GM18519 (cell line): Measurements from ENCODE around the gene NAGPA.

Source experiments
- ATAC-seq: cut with Tn5 transposase; IDR thresholded peaks from one replicate; pipeline ENCODE4 v1.9.1; 2021; ENCODE audit warnings: mild to moderate bottlenecking, moderate library complexity; ENCODE audit not compliant: unreplicated experiment, low FRiP score

The NAGPA gene

DNA sequence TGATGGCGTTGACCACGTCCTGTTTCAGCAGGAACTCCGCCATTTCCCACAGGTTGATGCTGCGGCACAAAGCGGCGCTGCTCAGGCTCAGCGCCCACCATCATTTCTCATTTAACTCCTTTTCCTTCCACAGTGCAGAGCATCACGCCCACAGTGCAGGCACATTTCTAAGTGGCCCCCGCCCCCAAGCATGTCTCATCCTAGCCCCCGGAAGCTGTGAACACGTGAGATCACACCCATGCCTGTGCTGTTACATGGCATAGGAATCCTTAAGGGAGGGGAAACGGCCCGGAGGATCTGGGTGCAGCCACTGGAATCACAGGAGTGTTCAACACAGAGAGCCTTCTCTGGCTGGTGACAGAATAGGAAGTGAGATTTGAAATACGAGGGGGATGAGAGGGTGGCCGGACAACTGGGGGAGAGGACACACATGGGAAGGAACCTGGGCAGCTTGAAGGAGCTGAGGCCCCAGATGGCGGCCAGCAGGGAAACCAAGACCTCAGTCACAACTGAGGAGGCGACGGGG is 4.7 kb downstream of the NAGPA start:
- ATAC-seq, result no peak

GRCh38 chr16:5027575-5028235 is 6.0 kb downstream of the NAGPA start:
- ATAC-seq, result no peak

- no peak for ATAC-seq
Measured at GRCh38 chr16:5027086-5027485, 6.6 kb downstream of the NAGPA start.

DNA sequence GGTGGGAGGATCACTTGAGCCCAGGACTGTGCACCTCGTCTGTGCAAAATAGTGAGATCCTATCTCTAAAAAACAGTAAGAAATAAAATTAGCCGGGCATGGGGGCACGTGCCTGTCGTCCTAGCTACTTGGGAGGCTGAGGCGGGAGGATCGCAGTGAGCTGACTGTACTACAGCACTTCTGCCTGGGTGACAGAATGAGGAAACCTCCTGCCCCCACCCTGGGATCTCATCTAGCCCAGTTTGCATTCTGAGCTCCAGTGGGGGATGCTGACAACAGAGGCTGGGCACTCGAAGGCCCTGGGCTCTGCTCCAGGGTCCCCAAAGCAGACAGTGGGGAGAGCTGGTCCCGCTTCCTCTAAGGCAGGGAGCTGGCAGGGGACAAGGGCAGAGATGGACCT is 7.1 kb downstream of the NAGPA start:
- no peak for ATAC-seq

DNA sequence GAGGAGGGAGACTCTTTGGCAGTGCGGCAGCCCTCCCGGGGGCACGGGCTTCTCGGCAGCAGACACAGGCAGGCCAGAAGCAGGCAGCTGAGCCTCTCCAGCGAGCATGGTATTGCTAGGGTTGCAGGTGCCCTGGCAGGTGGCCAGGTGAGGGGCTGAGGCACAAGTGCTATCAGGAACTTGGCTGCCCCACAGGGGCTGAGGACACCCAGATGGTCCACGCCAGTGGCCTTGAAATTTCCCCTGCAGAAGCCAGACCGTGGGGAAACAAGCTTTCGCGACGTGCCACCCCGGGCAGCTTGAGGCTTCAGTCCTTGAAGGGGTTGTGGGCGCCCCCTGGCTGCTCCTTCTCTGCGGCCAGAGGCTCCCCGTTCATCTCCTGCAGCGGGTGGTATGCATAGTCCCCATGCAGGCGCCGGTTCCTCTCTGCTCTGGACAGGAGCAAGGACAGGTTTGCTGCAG is 8.5 kb downstream of the NAGPA start:
- ATAC-seq, result no peak

GRCh38 chr16:5024632-5025031 is 9.1 kb downstream of the NAGPA start:
- no peak for ATAC-seq

DNA sequence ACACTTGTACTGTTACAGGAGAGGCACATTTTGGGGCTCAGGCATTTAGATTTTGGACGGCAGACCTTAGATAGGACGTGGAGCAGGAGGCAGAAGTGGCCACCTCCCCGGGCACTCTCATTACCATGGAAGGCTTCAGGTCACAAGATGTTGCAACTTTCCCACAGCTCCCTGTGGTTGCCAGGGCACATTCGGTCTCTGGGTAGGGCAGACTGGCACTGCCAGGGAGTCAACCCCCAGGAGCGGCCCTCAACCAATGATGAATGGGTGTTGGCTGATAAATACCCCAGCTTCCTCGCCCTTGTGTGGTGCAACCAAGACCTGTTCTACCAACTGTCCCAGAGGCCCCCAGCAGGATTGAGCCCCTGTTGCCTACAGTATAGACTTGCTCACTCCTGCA is 11.2 kb downstream of the NAGPA start:
- no peak for ATAC-seq

DNA sequence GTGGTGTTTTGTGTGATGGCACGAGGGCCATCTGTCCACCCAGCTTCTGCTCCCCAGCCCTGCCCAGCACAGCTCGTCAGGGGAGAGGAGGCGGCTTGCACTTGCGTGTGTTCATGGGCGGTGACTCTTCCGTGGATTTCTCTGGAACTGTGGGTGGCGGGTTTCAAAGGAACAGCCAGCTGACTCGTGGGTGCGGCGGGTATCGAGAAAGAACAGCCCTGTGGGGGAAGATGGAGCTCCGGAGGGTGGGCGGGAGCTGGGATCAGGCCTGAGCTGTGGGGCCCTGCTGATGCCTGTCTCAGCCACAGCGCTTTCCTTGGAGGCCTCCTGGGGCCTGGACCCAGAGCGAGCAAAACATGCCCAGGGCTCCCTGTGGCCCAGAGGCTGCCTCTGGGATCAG is 13.2 kb downstream of the NAGPA start:
- ATAC-seq, result no peak

DNA sequence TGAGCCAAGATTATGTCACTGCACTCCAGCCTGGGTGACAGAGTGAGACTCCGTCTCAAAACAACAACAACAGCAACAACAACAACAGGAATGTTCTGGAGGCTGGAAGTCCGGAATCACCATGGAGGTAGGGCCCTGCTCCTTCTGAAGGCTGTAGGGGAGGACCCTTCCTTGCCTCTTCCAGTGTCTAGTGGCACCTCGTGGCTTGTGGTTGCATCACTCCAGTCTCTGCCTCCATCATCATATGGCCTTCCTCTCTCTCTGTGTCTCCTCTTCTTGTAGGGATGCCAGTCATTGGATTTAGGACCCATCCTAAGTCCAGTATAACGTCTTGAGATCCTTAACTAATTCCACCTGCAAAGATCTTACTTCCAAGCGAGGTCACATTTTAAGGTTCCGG is 14.0 kb downstream of the NAGPA start:
- ATAC-seq, result no peak

GRCh38 chr16:5018793-5019192 is 14.9 kb downstream of the NAGPA start:
- ATAC-seq, result no peak

- ATAC-seq, result no peak
Measured at GRCh38 chr16:5017678-5017969, 16.1 kb downstream of the NAGPA start.

- ATAC-seq, result no peak
Measured at GRCh38 chr16:5016967-5017677, 16.6 kb downstream of the NAGPA start.

DNA sequence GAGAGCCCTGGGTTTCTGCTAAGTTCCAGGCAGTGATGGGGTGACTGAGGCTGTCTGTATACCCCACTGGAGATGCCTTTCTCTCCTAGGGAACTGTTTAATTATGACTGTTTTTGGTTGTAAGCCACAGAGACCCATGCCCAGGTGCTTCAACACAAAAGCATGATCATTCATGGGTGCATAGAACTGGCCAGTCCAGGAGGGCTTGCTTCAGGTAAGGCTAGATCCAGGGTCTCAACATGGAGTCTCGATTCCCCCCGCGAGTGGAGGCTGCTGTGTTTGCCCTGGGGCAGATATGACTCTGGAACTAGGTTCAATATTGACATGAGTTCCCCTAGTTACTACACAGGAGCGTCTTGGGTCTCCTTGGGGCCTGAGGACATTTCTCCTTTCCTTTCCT is 17.8 kb downstream of the NAGPA start:
- no peak for ATAC-seq

DNA sequence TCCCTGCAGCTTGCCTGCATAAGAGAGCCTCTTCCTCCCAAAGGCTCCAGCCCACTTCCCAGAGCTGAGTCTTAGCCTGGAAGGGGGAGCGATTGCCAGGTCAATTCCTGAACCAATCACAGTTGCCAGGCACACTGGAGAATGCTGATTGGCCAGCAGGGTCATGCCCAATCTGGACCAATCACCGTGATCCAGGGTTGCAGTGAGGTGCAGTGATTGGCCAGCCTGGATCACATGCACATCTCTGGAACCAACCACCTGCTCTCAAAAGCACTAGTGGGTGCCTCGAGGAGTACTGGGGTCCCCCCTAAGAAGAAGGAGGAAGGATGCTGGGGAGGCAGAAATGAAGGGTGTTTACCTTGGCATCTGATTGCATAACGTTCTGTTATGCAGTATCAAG is 18.4 kb downstream of the NAGPA start:
- ATAC-seq, result no peak

DNA sequence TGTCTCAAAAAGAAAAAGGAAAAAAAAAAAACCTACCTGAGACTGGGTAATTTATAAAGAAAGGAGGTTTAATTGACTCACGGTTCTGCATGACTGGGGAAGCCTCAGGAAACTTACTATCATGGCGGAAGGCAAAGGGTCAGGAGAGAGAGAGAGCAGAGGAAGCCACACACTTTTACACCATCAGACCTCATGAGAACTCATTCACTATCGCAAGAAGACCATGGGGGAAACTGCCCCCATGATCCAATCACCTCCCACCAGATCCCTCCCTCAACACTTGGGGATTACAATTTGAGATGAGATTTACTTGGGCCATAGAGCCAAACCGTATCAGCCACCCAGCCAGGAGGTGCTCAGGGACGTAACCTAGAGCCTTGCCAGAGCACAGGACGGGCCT is 20.8 kb downstream of the NAGPA start:
- no peak for ATAC-seq

DNA sequence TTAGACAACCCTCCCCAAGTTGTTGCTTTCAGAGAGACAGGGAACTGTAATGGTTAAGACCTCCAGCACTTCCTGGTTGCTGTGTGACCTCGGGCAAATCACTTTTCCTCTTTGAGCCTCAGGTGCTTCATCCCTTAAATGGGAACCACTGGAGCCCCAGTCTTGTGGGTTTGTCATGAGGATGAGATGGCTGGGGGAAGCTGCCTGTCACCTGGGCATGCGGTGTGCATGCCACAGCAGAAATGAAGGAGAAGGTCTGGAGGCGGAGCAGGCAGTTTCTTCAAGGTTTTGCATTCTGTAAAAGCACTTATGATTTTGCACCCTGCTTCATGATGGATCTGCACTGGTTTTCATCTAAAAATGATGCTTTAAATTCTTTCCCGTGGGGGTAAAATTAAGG is 22.1 kb downstream of the NAGPA start:
- ATAC-seq, result no peak

GRCh38 chr16:5010576-5011329 is 23.0 kb downstream of the NAGPA start:
- ATAC-seq, result no peak

GRCh38 chr16:5008311-5008731 is 25.4 kb downstream of the NAGPA start:
- no peak for ATAC-seq

- no peak for ATAC-seq
Measured at GRCh38 chr16:5007256-5007655, 26.5 kb downstream of the NAGPA start.

- no peak for ATAC-seq
Measured at GRCh38 chr16:5006348-5007193, 27.2 kb downstream of the NAGPA start.

DNA sequence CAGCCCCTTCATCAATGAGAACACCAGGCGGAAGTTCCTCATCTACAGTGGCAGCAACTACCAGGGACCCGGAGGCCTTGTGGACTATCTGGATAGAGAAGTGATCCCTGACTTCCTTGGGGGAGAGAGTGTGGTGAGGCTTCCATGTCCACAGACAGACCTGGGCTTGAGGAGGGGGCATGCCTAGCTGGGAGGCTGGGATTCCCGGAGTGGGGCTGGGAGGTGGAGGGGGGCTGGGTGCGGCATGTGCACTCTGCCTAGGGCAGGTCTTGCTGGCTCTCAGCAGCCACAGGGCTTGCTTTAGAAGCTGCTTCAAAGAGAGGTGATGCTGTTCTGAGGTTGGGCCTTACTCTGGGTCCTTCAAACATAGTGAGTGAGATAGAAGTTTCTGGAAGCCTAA is 27.8 kb downstream of the NAGPA start:
- no peak for ATAC-seq
